ENCODE measurements around the gene LMOD1. TPM values are rescaled to one million over a fixed set of nuclear protein-coding genes. Genes with fewer than 3 reads are reported as not detected.
A peak's percentile ranks its signal among the peaks of the same experiment; 100 is the strongest.

The LMOD1 gene
- total and polyA plus RNA-seq, 2 donors from 2014 or later: 9.5 to 33.3 TPM

- no peak for FAIRE-seq
These were observed 38.7 kb downstream of the LMOD1 start for GRCh38 chr1:201907621-201908020.

DNA sequence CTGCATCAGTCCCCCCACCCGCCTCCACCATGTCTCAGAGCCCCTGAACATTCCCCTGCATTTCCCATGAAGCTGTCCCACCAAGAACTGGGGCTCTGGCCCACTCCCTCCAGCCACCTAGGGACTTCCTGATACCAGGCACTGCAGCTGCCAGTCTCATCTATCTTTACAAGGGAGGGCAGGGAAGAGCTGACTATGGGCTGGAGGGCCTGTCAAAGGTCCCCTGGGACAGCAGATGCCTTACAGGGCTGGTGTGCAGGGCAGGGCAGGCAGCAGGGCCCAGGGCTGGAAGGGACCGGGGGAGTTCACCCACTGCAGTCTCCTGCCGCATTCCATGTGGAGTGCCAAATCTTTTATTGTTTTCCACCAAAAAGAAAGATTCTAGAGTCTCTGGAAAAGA lies 40.0 kb downstream of the LMOD1 start:
- no peak overlapping the region for H3K9ac ChIP-seq (ENCODE audit: low read length in 3 of 3)
- intact Hi-C loops (cut with DNase I): no loop called here

More at GRCh38 chr1:201907621-201908020, 38.7 kb downstream of the LMOD1 start:
- DNase-seq: no peak
- H3K9me3 ChIP-seq (ENCODE audit: control insufficient read depth in 2 of 3, insufficient read depth in 1 of 3, low read length in 3 of 3): no peaks in the 10 kb centered on the region
- H3K27me3 ChIP-seq (ENCODE audit: control insufficient read depth, insufficient read depth, low read length): no peaks in the 10 kb centered on the region
- TF ChIP-seq CTCF (IDR thresholded peaks at IDR 0.05; ENCODE audit: borderline replicate concordance, extremely low read depth, insufficient read depth): no peak
- H3K27ac ChIP-seq (ENCODE audit: low read depth in 2 of 2, low read length in 2 of 2): no peak overlapping the region
- intact Hi-C loops (cut with DNase I): no loop called here
- peaks cover 0 to 11% (median 0%) of the 10 kb centered on the region in 3 donors for H3K4me1 ChIP-seq (ENCODE audit: control insufficient read depth in 2 of 3, insufficient read depth in 2 of 3, low read depth in 1 of 3, low read length in 3 of 3)
- no peak overlapping the region for H3K4me3 ChIP-seq (ENCODE audit: low read length in 3 of 3)
- H3K9ac ChIP-seq (ENCODE audit: low read length in 3 of 3): no peak overlapping the region
- no peaks in the 10 kb centered on the region for H3K36me3 ChIP-seq (ENCODE audit: control insufficient read depth in 2 of 3, insufficient read depth in 3 of 3, low read length in 3 of 3)

GRCh38 chr1:201905234-201905890 lies 41.0 kb downstream of the LMOD1 start:
- intact Hi-C loops (cut with DNase I): no loop called here
- no peaks in the 10 kb centered on the region for H3K27me3 ChIP-seq (ENCODE audit: control insufficient read depth, insufficient read depth, low read length)
- H3K4me1 ChIP-seq (ENCODE audit: control insufficient read depth in 2 of 3, insufficient read depth in 2 of 3, low read depth in 1 of 3, low read length in 3 of 3): peaks cover 0 to 11% (median 0%) of the 10 kb centered on the region in 3 donors
- FAIRE-seq (no peak), DNase-seq (no peak)
- H3K9ac ChIP-seq (ENCODE audit: low read length in 3 of 3): peak overlapping the region in 1 of 3 donors; percentile 10
- no peak for TF ChIP-seq CTCF (IDR thresholded peaks at IDR 0.05; ENCODE audit: borderline replicate concordance, extremely low read depth, insufficient read depth)
- no peaks in the 10 kb centered on the region for H3K36me3 ChIP-seq (ENCODE audit: control insufficient read depth in 2 of 3, insufficient read depth in 3 of 3, low read length in 3 of 3)
- no peak overlapping the region for H3K4me3 ChIP-seq (ENCODE audit: low read length in 3 of 3)
- no peaks in the 10 kb centered on the region for H3K9me3 ChIP-seq (ENCODE audit: control insufficient read depth in 2 of 3, insufficient read depth in 1 of 3, low read length in 3 of 3)
- peak overlapping the region in 1 of 2 donors; percentile 78 for H3K27ac ChIP-seq (ENCODE audit: low read depth in 2 of 2, low read length in 2 of 2)

More for the DNA sequence above, 40.0 kb downstream of the LMOD1 start:
- H3K36me3 ChIP-seq (ENCODE audit: control insufficient read depth in 2 of 3, insufficient read depth in 3 of 3, low read length in 3 of 3): no peaks in the 10 kb centered on the region
- no peak overlapping the region for H3K4me3 ChIP-seq (ENCODE audit: low read length in 3 of 3)
- no peaks in the 10 kb centered on the region for H3K27me3 ChIP-seq (ENCODE audit: control insufficient read depth, insufficient read depth, low read length)
- DNase-seq (no peak), FAIRE-seq (no peak)
- no peaks in the 10 kb centered on the region for H3K9me3 ChIP-seq (ENCODE audit: control insufficient read depth in 2 of 3, insufficient read depth in 1 of 3, low read length in 3 of 3)
- no peak for TF ChIP-seq CTCF (IDR thresholded peaks at IDR 0.05; ENCODE audit: borderline replicate concordance, extremely low read depth, insufficient read depth)
- H3K27ac ChIP-seq (ENCODE audit: low read depth in 2 of 2, low read length in 2 of 2): no peak overlapping the region
- peaks cover 0 to 11% (median 0%) of the 10 kb centered on the region in 3 donors for H3K4me1 ChIP-seq (ENCODE audit: control insufficient read depth in 2 of 3, insufficient read depth in 2 of 3, low read depth in 1 of 3, low read length in 3 of 3)
